Non-pigmented ciliary epithelial cell (primary cell): ENCODE results near the gene RBMS1.
"Not testable (repeated sequence)": the region's sequence is repeated elsewhere in the genome, so short reads cannot be mapped to it uniquely, and the experiment has no call there.

Experiments
- DNase-seq: peaks from one replicate; pipeline ENCODE4 v3.0.0-alpha.2; 2010; ENCODE audit warnings: low read depth

Gene RBMS1

DNA sequence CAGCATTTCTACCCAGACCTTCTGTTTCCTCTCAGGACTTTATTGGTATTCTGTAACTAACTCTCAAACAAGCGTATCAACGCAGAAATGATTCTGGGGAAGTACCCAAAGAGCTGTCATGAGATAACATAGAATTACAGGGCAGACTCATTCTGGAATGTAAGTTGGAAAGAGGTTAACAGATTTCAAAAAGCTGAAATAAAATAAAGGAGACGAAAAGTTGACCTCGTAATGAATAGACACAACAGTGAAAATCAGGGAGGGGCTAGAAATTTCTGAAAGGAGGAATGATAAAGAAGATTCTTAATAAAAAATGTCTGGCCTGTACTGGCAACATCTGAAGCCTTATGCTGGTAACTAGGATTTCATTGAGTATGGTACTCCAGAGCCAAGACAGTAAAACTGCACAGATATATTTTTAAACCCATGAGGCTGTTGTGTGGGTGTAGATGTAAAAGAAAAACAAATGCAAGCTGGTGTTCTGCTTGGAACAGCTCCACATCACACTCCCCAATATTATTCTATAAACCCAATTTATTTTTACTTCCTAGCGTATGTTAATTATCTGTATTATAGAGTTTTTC, 23.9 kb downstream of the RBMS1 start:
- DNase-seq = no peak

DNA sequence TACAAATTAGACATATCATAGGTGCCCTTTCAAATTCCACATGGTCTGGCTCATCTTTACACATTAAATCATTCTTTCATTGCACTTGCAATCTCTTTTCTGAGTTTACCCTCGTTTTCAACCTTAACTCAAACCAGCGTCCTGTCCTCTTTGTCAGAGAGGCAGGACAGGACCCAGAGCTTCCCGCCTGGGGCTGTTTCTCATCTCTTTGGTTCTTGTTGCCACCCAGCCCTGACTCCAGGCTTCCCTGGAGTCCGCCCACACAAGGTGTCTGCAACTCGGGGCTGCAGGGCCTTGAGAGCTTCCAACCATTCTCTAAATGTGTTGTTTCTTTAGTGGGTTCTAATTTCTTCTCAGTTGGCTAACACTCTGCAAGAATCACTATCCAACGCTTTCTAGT, 24.4 kb downstream of the RBMS1 start:
- no peak for DNase-seq

DNA sequence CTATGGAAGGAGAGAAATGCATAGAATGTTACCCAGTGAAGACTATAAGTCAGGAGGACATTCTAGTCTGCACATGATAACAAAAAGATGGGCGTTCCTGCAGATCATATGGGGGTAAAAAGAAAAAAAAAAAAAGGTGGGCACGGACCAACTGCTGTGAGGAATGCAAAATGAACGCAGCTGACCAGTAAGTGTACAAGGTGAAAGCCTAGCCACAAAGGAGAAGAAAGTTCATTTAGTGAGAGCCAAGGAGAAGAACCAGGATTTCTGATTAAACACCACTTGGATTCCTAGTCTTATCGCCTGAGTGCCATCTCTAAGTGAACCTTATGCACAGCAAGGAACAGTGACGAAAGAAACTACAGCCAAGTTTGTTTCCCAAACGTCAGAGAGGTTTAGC, 26.5 kb downstream of the RBMS1 start:
- DNase-seq = no peak

GRCh38 chr2:160465406-160465805, 28.2 kb downstream of the RBMS1 start:
- no peak for DNase-seq

GRCh38 chr2:160465002-160465401, 28.6 kb downstream of the RBMS1 start:
- no peak for DNase-seq

DNA sequence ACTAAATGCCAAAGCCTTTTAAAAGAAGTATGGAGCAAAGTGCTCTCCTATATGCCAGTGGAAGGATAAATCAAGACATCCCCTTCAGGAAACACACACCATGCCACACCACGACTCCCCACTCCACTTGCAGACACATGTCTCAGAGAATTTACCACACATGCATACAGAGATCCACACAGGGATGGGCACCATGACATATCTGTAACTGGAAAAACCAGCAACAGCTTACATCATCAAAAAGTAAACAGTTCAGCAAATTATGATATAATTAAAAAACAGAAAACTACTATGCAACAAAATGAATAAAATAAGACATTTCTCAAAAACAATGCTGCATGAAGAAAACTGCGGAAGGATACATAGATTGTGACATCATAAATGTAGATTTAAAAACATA, 29.6 kb downstream of the RBMS1 start:
- no peak for DNase-seq

DNA sequence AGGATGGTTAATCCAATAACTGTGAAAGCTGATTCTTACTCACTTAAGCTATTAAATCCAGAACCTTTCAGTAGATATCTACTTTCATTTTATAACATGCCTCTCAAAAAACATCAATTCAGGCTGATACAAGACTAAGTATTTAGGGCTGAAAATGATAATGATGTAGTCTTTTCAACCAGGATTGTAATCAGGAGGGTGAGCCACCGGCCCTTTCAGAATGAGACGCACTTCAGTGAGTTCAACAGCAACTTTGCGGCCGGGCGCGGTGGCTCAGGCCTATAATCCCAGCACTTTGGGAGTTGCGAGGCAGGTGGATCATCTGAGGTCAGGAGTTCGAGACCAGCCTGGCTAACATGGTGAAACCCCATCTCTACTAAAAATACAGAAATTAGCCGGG, 30.4 kb downstream of the RBMS1 start:
- DNase-seq = no peak

DNA sequence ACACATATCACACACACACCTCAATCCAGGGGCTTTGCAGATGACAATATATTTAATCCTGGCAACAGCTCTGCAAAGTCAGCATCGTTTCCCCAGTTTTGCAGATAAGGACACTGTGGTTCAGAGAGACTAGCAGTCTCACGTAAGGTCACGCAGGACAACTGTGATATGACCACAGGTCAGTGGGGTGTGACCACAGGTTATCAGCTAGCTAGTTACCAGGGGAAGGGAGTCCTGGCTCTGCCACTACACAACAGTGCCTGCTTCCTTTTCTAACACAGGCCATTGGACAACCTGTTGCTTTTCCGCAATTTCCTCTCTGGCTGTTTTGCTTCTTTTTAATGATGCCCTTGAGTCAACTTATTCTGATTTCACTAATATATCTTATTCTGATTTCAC, 33.3 kb downstream of the RBMS1 start:
- DNase-seq = no peak

- no peak for DNase-seq
Measured at GRCh38 chr2:160459538-160460332, 33.9 kb downstream of the RBMS1 start.

DNA sequence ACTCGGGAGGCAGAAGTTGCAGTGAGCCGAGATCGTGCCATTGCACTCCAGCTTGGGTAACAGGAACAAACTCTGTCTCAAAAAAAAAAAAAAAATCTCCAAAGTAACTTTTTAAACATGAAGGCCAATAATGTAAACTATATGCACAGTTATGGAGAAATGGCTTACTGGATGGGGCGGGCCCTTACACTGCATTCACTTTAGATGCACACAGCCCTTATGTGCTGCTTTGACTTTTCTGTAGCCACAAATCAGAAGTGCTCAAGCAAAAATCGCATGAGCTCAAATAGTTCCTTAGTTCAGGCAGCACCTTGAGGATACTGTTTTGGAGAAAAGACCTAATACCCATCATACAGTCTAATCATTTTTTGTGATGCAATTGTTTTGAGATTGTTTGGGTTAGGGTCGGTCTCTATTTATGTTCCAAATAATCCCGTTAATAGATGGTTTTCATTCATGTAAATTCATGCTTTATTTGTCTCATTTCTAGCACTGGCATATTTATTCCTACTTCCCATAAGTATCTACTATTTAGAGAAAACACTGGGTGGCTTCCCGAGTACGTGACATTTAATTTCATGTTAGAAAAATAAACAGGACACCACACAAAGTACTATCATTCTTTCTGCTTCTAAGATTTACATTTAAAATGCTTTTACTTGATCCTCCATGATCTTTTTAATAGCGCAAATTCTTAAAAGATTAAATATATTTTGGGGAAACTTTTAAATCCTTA, 34.7 kb downstream of the RBMS1 start:
- DNase-seq = no peak

GRCh38 chr2:160457588-160457987, 36.0 kb downstream of the RBMS1 start:
- no peak for DNase-seq

DNA sequence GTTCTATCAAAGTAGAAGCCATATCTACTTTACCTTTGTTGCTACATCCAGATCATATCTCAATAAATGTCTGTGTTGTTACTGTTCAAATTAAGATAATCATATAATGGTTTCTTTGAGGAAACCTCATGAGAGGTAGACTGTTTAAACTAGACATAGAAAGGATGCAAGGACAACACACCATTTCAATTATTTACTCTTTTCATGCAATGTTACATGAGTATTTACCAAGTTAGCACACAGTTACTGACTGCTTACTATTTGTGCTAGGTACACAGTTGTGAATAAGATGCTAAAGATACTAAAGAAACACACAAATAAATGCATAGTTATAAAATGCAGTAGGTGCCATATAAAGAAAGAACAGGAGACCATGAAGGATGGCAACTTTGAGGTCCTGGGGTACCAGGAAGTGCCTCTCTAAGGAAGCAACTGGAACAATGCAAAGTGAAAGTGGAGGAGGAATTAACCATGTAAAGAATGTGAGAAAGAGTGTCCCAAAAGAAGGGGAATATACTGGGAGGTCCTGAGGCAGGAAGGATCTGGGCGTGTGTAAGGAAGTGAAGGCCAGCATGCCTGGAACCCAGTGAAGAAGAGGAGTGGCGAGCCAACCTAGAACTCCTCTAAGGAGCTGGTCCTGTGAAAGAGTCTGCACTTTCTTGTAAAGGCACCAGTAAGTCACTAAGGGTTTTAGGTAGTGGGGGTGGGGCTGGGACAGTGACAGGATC, 39.4 kb downstream of the RBMS1 start:
- DNase-seq = no peak

GRCh38 chr2:160453111-160453820, 40.3 kb downstream of the RBMS1 start:
- DNase-seq = no peak

- no peak for DNase-seq
Measured at GRCh38 chr2:160450486-160450885, 43.1 kb downstream of the RBMS1 start.

DNA sequence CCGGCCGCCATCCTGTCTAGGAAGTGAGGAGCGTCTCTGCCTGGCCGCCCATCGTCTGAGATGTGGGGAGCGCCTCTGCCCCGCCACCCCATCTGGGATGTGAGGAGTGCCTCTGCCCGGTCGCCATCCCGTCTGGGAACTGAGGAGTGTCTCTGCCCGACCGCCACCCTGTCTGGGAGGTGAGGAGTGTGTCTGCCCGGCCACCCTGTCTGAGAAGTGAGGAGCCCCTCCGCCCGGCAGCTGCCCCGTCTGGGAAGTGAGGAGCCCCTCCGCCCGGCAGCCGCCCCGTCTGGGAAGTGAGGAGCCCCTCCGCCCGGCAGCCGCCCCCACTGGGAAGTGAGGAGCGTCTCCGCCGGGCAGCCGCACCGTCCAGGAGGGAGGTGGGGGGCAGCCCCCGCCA, 44.8 kb downstream of the RBMS1 start:
- DNase-seq = not testable (repeated sequence)

DNA sequence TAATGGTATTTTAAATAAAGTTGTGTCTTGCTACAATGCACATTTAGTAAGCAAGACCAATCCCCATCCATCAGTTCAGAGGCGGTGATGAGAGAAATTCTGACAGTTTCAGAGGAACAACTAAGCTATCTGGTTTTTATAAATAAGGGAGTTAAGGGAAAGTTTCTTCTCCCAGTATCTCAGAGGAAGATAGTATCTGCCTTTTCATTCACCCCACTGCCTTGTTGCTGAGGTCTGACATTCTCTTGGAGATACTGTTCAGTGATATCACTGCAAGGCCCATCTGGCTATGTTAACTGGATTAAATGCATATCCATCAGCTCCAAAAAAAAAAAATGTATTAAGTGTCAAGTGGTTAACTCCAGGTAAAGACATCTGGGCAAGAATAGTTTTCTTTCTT, 47.9 kb downstream of the RBMS1 start:
- DNase-seq = no peak

- DNase-seq = no peak
Measured at GRCh38 chr2:160442603-160443002, 51.0 kb downstream of the RBMS1 start.

GRCh38 chr2:160440888-160441287, 52.7 kb downstream of the RBMS1 start:
- no peak for DNase-seq

GRCh38 chr2:160439038-160439437, 54.6 kb downstream of the RBMS1 start:
- not testable (repeated sequence) for DNase-seq

- DNase-seq = no peak
Measured at GRCh38 chr2:160437273-160437672, 56.3 kb downstream of the RBMS1 start.

GRCh38 chr2:160434254-160434948, 59.2 kb downstream of the RBMS1 start:
- no peak for DNase-seq
